Measurements from ENCODE around the gene PRF1. TPM values are rescaled to one million over a fixed set of nuclear protein-coding genes. Genes with fewer than 3 reads are reported as not detected.

Gene PRF1
- total RNA-seq, 2 donors from 2014 or later: 0.96 to 1.3 TPM

- TF ChIP-seq CTCF (IDR thresholded peaks at IDR 0.05): no peak
- Histone ChIP-seq H3K4me1 (no peaks in the 10 kb centered on the region), H3K27ac (no peak overlapping the region), H3K27me3 (no peaks in the 10 kb centered on the region), H3K9me3 (no peaks in the 10 kb centered on the region), H3K36me3 (no peaks in the 10 kb centered on the region), H3K4me3 (no peak overlapping the region), H3K9ac (ENCODE audit: low read depth in 2 of 2, low read length in 2 of 2) (no peak overlapping the region)
- intact Hi-C loops (cut with DNase I): no loop called here
- no peak for DNase-seq
These were observed 44.2 kb downstream of the PRF1 start for GRCh38 chr10:70558295-70558694.

GRCh38 chr10:70557876-70558275 lies 44.7 kb downstream of the PRF1 start:
- no peak overlapping the region for H3K27ac ChIP-seq
- H3K9ac ChIP-seq (ENCODE audit: low read depth in 2 of 2, low read length in 2 of 2): no peak overlapping the region
- no peaks in the 10 kb centered on the region for H3K9me3 ChIP-seq
- DNase-seq: no peak
- TF ChIP-seq CTCF (IDR thresholded peaks at IDR 0.05): no peak
- H3K36me3 ChIP-seq: no peaks in the 10 kb centered on the region
- no peaks in the 10 kb centered on the region for H3K4me1 ChIP-seq
- intact Hi-C loops (cut with DNase I): no loop called here
- H3K4me3 ChIP-seq: no peak overlapping the region
- no peaks in the 10 kb centered on the region for H3K27me3 ChIP-seq

- Histone ChIP-seq H3K9me3 (no peaks in the 10 kb centered on the region), H3K4me1 (no peaks in the 10 kb centered on the region), H3K9ac (ENCODE audit: low read depth in 2 of 2, low read length in 2 of 2) (no peak overlapping the region), H3K4me3 (no peak overlapping the region), H3K36me3 (no peaks in the 10 kb centered on the region), H3K27ac (no peak overlapping the region), H3K27me3 (no peaks in the 10 kb centered on the region)
- no peak for DNase-seq
- intact Hi-C loops (cut with DNase I): no loop called here
- no peak for TF ChIP-seq CTCF (IDR thresholded peaks at IDR 0.05)
These were observed 45.3 kb downstream of the PRF1 start for GRCh38 chr10:70557086-70557845.

GRCh38 chr10:70555371-70555770 lies 47.2 kb downstream of the PRF1 start:
- no peak for DNase-seq
- Histone ChIP-seq H3K36me3 (no peaks in the 10 kb centered on the region), H3K9ac (ENCODE audit: low read depth in 2 of 2, low read length in 2 of 2) (no peak overlapping the region), H3K27me3 (no peaks in the 10 kb centered on the region), H3K4me3 (no peak overlapping the region), H3K9me3 (no peaks in the 10 kb centered on the region), H3K27ac (no peak overlapping the region), H3K4me1 (no peaks in the 10 kb centered on the region)
- TF ChIP-seq CTCF (IDR thresholded peaks at IDR 0.05): no peak
- intact Hi-C loops (cut with DNase I): no loop called here

GRCh38 chr10:70552586-70552985 lies 50.0 kb downstream of the PRF1 start:
- intact Hi-C loops (cut with DNase I): no loop called here

More at GRCh38 chr10:70552586-70552985, 50.0 kb downstream of the PRF1 start:
- no peak for DNase-seq
- no peak overlapping the region for H3K4me3 ChIP-seq
- H3K36me3 ChIP-seq: no peaks in the 10 kb centered on the region
- H3K27me3 ChIP-seq: no peaks in the 10 kb centered on the region
- H3K4me1 ChIP-seq: no peaks in the 10 kb centered on the region
- no peak overlapping the region for H3K27ac ChIP-seq
- H3K9me3 ChIP-seq: no peaks in the 10 kb centered on the region
- TF ChIP-seq CTCF (IDR thresholded peaks at IDR 0.05): no peak
- no peak overlapping the region for H3K9ac ChIP-seq (ENCODE audit: low read depth in 2 of 2, low read length in 2 of 2)
